GM19438 (cell line): ENCODE results near the gene FAM117A.
"Not testable (repeated sequence)": the region's sequence is repeated elsewhere in the genome, so short reads cannot be mapped to it uniquely, and the experiment has no call there.

ENCODE experiments used
- ATAC-seq: cut with Tn5 transposase; IDR thresholded peaks from one replicate; pipeline ENCODE4 v1.9.1; 2021; ENCODE audit warnings: low read depth; ENCODE audit not compliant: unreplicated experiment

Gene FAM117A

GRCh38 chr17:49681106-49681979, 82.6 kb downstream of the FAM117A start:
- ATAC-seq = no peak

GRCh38 chr17:49680314-49680713, 83.6 kb downstream of the FAM117A start:
- ATAC-seq = no peak

GRCh38 chr17:49677933-49678847, 85.7 kb downstream of the FAM117A start, which contains the start of gene SPOP:
Gene SPOP, minus strand, starts transcription at chr17:49678097. Its CDS starts 55,287 bp downstream, at chr17:49622810.
- peak; percentile 64 for ATAC-seq

GRCh38 chr17:49677134-49677932, 86.6 kb downstream of the FAM117A start:
- peak; percentile 35 for ATAC-seq

- peak; percentile 57 for ATAC-seq
Measured at GRCh38 chr17:49676276-49676868, 87.6 kb downstream of the FAM117A start.

GRCh38 chr17:49674507-49674906, 89.4 kb downstream of the FAM117A start:
- no peak for ATAC-seq

- not testable (repeated sequence) for ATAC-seq
Measured at GRCh38 chr17:49673679-49674078, 90.3 kb downstream of the FAM117A start.

- ATAC-seq = no peak
Measured at GRCh38 chr17:49670641-49671040, 93.3 kb downstream of the FAM117A start.

- no peak for ATAC-seq
Measured at GRCh38 chr17:49670002-49670401, 93.9 kb downstream of the FAM117A start.

GRCh38 chr17:49667854-49668253, 96.1 kb downstream of the FAM117A start:
- no peak for ATAC-seq

- no peak for ATAC-seq
Measured at GRCh38 chr17:49664706-49665211, 99.2 kb downstream of the FAM117A start.
